GM12878 (cell line): Measurements from ENCODE around the gene NUDT1.

Experiments used
- ATF7 ChIP-seq: fragments of 450-650 bp; IDR thresholded peaks from 2 replicates; pipeline ENCODE4 v1.6.1; 2016; ENCODE audit warnings: low read depth, mild to moderate bottlenecking
- GABPA ChIP-seq: IDR thresholded peaks from 2 replicates; pipeline ENCODE4 v1.6.1; 2014; ENCODE audit warnings: antibody characterized with exemption, low read depth, mild to moderate bottlenecking, inconsistent platforms
- NFXL1 ChIP-seq: fragments of 450-650 bp; IDR thresholded peaks from 2 replicates; pipeline ENCODE4 v1.6.1; 2017; ENCODE audit warnings: antibody characterized with exemption, mild to moderate bottlenecking, borderline replicate concordance
- NR2C2 ChIP-seq: IDR thresholded peaks from 2 replicates; pipeline ENCODE4 v1.6.1; 2011; ENCODE audit warnings: borderline replicate concordance, low read depth; ENCODE audit not compliant: control insufficient read depth, insufficient read length
- RCOR1 ChIP-seq: conservative IDR thresholded peaks from 2 replicates; pipeline ENCODE4 v1.6.1; 2012; ENCODE audit warnings: low read depth, low read length, improper control_type of control experiment
- SMC3 ChIP-seq: IDR thresholded peaks from 2 replicates; pipeline ENCODE4 v1.6.1; 2011; ENCODE audit warnings: low read length, improper control_type of control experiment, borderline replicate concordance
- TF ChIP-seq, protein P1 (sequence below): IDR thresholded peaks from 2 replicates; pipeline ENCODE4 v1.6.1; 2012; ENCODE audit warnings: low read depth, low read length, improper control_type of control experiment
- TF ChIP-seq, protein P2 (sequence below), 3 experiments: IDR thresholded peaks in 2 of 3; conservative IDR thresholded peaks in 1 of 3; 2 replicates each; pipeline ENCODE4 v1.5.1; 2011; ENCODE audit warnings: low read depth in 3 of 3, low read length in 3 of 3, mild to moderate bottlenecking in 3 of 3, control low read depth in 2 of 3, moderate library complexity in 2 of 3, inconsistent platforms in 1 of 3, mixed read lengths in 1 of 3; ENCODE audit not compliant: control insufficient read depth in 2 of 3, insufficient read depth in 1 of 3; ENCODE audit errors: extremely low read depth in 1 of 3

DNA sequence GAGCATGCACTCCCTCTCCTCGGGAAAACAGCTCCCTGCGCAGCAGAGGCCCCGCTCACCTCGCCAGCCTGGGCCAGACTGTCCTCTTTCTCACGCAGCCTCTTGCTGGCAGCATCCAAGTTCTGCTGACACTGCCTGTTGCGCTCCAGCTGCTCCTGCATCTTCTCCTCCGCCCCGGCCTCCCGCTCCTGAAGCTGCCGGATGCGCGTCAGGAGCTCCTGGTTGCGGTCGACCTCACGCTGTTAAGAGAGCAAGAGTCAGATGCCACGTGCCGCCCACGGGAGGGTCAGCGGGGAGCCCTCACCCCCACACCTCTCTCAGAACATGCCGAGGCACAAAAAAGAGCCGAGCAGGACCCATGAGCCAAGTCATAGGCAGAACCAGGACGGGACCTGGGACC, 19.5 kb upstream of the NUDT1 start:
- TF ChIP-seq, protein P1, sequence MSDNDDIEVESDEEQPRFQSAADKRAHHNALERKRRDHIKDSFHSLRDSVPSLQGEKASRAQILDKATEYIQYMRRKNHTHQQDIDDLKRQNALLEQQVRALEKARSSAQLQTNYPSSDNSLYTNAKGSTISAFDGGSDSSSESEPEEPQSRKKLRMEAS: no peak
- TF ChIP-seq NFXL1 (no peak), SMC3 (no peak), GABPA (no peak), NR2C2 (no peak), RCOR1 (no peak), ATF7 (no peak)
- TF ChIP-seq, protein P2, sequence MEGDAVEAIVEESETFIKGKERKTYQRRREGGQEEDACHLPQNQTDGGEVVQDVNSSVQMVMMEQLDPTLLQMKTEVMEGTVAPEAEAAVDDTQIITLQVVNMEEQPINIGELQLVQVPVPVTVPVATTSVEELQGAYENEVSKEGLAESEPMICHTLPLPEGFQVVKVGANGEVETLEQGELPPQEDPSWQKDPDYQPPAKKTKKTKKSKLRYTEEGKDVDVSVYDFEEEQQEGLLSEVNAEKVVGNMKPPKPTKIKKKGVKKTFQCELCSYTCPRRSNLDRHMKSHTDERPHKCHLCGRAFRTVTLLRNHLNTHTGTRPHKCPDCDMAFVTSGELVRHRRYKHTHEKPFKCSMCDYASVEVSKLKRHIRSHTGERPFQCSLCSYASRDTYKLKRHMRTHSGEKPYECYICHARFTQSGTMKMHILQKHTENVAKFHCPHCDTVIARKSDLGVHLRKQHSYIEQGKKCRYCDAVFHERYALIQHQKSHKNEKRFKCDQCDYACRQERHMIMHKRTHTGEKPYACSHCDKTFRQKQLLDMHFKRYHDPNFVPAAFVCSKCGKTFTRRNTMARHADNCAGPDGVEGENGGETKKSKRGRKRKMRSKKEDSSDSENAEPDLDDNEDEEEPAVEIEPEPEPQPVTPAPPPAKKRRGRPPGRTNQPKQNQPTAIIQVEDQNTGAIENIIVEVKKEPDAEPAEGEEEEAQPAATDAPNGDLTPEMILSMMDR (IDR thresholded peaks at IDR 0.05 in 2 of 3, conservative IDR thresholded peaks at IDR 0.05 in 1 of 3; ENCODE audit: control insufficient read depth in 2 of 3, extremely low read depth in 1 of 3, insufficient read depth in 1 of 3, low read depth in 3 of 3, low read length in 3 of 3): no peak
